GF-D8 (cell line): ENCODE data around the gene RALB.
"Not testable (repeated sequence)": the region's sequence is repeated elsewhere in the genome, so short reads cannot be mapped to it uniquely, and the experiment has no call there.

Experiments used
- DNase-seq: peaks from one replicate; lab custom pipeline; 2025; lab: John Stamatoyannopoulos, UW

RALB gene

DNA sequence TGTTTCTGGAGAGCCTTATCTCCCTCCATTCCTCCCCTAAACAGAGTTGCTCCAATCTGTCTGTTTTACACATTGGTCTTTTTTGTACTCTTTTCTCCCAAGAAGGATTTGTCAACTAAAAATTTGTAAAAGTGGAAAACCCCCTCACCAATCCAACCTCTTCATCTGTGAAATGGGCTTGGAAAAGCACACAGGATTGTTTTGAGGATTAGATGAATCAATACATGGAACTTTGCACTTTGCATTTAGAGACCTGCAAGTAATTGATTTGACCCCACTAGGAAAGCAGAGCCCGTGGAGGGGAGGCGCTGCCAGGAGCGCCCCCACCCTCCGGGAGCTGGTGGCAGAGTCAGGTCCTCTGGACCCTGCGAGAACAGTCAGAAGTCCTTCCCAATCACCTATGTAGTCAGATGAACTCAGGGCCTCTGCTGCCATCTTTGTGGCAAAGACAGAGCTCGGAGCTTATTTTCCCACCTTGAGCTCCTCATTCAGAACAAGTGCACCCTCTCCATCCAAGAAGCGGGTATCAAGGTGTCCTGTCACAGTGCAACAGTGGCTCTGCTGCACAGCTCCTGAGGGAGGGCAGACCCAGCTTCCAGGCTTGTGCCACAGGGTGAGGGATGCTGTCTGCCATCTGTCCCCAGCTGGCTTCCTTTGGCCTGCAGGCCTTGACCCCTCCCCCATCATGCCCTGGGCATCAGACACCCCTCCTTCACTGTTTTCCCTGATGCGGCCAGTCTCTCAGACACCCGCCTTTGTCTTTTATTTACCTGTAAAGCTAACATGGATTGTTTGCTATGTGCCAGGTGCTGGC is 27.7 kb upstream of the RALB start:
- DNase-seq, result no peak

- no peak for DNase-seq
Observed at GRCh38 chr2:120225549-120226065, 27.0 kb upstream of the RALB start.

DNA sequence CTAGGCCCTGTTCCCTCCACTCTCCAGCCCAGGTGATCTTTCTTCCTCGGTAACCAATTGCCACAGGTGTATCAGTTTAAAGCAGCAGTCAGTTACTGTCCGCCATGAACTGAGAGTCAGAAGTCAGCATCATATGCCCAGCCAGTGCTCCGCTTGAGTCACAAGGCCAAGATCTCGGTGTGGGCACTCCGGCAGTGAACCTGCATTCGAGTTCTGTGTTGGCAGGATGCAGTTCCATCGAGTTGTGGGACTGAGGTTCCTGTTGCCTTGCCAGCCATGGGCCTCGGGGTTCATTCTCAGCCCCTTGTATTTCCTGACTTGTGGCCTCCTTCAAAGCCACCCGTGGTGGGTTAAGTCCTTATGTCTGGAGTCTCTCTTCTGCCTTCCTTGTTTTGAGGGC is 26.3 kb upstream of the RALB start:
- no peak for DNase-seq

- DNase-seq, result no peak
Observed at GRCh38 chr2:120227111-120227991, 25.3 kb upstream of the RALB start.

- no peak for DNase-seq
Observed at GRCh38 chr2:120228503-120228902, 24.1 kb upstream of the RALB start.

DNA sequence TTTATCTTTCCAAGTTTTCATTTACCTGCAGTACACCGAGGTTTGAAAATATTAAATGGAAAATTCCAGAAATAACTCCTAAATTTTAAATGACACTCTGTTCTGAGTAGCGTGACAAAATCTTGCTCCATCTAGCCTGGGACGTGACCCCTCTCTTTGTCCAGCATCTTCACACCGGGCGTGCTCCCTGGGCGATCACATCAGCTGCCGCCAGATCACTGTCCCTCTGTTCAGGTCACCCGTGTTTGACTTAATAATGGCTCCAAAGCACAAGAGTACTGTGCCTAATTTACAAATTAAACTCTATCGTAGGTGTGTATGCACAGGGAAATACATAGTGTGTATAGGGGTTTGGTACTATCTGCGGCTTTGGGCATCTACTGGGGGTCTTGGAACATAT is 23.3 kb upstream of the RALB start:
- no peak for DNase-seq

DNA sequence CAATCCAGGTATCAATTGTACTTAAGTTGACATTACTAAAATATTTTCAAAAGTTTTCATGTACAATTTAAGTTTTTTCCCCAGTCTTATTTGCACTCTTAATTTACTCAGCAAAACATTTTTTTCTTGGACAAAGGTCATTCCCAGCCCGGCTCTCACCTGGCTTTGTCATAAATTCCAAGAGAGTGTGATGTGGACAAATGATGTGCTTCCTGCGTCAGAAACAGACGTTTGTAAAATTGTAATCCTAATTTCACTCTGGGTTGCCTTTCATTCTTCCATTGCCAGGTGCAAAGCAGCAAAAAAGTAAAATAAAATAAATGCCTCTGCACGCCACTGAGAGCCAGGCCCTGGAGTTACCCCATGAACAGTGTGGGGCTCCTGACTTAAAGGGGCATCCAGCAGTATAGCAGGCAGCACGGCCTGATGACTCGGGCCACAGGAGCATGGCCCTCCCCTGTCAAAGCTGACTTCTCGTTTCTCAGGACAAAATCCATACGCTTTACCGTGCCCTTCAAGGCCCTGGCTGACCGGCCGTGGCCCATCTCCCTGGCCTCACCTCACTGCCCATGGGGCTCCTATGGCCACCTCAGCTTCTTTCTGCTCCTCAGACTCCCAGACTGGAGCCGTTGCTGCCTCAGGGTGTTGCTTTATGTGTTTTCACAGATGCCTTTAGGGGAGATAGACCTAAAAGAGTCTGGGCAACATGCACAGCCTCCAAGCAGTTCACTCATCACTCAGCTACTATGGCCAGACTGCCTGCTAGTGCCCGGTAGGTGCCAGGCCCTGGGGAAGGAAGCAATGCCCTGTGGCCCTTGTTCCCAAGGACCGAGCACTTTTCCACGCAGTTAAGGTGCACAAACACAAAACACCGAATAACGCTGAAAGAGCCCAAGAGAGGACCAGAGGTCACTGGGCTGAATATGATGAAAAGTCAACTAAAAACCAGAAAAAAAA is 21.9 kb upstream of the RALB start:
- no peak for DNase-seq

DNA sequence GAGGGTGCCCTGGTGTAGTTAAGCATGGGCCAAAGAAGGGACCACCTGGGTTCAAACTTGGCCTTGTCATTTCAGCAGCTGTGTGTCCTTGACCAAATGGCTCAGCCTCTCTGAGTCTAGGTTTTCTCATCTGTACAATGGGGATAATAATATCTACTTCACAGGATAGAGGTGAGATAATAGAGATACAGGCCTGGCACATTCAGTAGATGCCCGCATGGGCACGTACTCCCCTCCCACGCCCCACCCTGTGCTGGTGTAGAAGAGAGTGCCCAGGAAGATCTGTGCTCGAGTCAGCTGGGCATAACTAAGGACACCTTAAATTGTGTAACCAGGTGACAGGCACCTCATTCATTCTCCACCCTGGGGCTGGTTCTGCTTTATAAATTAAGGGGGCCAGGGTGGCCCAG is 21.1 kb upstream of the RALB start:
- no peak for DNase-seq

GRCh38 chr2:120231974-120232635 is 20.5 kb upstream of the RALB start:
- DNase-seq, result no peak

DNA sequence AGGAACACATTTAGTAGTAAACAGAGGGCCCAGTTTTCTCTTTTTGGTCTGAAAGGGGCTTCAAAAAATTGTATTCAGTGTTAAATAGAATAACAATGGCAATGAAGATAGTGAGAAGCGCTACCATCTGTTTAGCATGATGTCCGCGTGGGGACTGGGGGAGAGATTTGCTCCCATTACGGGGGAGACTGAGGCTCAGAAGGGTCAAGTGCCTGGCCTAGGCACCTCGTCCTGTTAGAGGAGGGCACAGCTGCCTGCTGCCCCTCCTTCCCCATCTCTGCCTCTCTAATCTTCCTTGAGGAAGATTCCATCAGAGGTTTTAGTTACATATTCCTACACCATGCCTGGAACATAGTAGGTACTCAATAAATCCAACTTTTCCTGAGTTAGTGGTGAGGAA is 19.4 kb upstream of the RALB start:
- no peak for DNase-seq

DNA sequence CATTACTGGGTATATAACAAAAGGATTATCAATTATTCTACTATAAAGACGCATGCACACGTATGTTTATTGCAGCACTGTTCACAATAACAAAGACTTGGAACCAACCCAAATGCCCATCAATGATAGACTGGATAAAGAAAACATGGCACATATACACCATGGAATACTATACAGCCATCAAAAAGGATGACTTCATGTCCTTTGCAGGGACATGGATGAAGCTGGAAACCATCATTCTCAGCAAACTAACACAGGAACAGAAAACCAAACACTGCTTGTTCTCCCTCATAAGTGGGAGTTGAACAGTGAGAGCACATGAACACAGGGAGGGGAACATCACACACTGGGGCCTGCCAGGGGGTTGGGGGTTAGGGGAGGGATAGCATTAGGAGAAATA is 17.5 kb upstream of the RALB start:
- not testable (repeated sequence) for DNase-seq

DNA sequence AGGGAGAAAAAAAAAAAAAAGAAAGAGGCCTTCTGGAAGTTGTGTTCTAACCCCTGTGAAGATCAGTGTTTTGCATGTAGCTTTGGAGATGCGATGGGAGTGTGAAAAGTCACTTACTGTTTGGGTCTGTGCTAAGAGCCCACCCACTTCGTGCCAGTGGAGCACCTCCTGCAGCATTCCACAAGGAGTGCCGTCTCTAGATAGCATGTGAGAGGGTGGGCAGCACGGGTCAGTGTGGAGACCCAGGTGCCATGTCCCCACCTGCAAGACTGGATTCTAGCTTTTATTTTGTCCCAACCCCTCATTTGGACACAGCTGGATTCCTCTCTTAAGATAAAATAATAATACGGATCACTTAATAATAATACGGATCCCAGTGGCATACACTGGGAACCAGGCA is 17.0 kb upstream of the RALB start:
- DNase-seq, result no peak

- no peak for DNase-seq
Observed at GRCh38 chr2:120236316-120236715, 16.3 kb upstream of the RALB start.

DNA sequence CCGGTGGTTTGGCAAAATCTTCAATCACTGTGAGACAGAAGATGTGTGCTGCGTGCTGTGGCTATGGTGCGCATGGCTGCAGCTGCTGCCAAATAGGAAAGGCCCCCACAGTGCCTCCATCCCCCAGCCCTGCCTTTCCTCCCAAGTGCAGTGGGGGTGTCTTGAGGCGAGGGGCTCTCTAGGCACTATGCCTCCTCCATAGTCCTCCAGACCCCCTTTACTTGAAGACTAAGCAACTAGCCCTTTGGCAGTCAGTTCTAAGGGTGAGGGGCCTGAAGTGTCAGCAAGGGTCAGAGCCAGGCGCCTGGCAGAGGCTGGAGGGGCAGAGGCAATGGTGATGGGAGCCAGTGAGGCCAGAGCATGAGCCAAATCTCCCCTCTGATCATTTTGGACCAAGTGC is 15.9 kb upstream of the RALB start:
- no peak for DNase-seq

DNA sequence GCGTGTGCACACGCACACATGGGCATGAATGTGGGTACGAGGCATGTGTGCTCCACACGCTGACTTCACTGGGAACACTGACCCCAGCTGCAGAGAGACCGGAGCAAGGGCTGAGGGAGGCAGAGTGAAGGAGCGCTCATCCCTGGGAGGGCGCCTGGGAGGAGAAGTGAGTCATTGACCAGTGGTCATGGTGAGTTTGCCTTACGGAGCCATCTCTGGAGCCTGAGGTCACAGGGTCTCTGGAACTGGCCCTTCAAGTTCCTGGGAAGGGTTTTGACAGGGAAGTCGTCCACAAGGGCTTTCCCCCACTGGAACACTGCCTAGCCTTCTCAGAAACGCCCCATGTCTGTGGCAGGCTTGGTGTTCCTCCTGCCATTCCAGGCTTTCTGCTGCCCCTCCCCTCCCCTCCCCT is 15.2 kb upstream of the RALB start:
- no peak for DNase-seq

DNA sequence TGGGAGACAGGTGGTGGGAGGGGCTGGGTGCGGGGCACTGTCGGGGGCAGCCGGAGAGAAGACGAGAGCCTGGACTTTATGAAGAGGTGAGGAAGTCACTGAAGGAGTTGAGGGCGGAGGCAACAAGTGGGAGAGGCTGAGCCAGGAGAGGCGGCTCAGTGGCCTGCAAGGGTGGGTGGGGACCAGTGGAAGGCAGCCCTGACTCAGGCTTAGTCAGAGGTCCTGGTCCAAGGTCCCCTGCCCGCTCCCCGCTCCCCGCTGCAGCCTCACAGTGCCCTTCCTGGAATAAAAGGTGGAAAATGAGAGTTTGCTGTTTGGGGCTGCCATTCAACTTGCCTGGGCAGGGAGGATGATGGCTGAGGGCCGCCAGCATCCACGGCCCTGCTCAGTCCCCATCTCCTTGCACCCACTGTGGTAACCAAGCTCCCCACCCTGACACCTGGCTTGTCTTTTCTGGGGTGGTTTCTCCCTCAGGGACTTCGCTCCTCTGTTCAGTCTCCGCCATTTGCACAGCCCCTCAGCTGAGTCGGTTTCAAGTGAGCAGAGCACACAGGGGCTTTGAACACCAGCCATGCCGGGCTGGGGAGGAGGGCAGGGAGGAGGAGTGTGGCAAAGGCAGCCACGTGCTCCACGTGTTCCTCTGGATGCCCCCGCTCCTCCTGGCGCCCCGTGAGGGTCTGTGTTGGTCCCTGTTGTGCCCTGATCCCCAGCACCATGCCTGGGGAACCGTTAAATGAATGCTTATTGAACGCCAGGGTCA is 13.7 kb upstream of the RALB start:
- DNase-seq, result no peak

- DNase-seq, result no peak
Observed at GRCh38 chr2:120239488-120240287, 13.0 kb upstream of the RALB start.

GRCh38 chr2:120240901-120241429 is 11.7 kb upstream of the RALB start:
- no peak for DNase-seq

DNA sequence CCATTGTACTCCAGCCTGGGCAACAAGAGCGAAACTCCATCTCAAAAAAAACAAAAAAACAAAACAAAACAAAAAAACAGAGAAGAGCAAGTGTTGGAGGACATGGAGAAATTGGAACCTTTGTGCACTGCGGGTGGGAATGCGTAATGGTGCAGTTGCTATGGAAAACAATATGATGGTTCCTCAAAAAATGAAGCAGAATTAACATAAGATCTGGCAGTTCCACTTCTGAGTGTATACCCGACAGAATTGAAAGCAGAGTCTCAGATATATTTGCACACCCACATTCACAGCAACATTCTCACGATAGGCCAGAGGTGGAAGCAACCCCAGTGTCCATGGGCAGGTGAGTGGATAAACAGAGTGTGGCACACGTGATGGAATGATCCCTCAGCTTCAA is 11.0 kb upstream of the RALB start:
- DNase-seq, result no peak
